Measurements from ENCODE around the gene SGSH.
"Not testable (repeated sequence)": the region's sequence is repeated elsewhere in the genome, so short reads cannot be mapped to it uniquely, and the experiment has no call there.

Gene SGSH

DNA sequence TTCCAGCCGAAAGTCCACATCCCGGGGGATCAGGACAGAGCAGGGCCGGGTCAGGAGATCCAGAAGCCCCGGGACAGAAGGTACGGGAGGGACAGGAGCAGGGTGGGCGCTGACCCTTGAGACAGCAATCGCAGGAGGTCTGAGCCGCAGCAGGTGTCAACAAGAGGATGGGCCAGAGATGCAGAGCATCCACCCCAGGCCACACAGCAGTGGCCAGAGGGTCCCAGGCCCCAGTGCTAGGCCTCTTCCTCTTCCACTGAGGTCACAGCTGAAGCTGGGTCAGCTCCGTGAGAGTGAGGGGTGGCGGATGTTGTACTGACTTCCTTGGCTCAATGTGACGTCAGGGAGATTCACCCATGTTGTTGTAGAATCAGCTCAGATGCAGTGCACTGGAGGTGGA, 31.8 kb upstream of the SGSH start:
- Histone ChIP-seq H3K9me3 (ENCODE audit: low read length) (no peaks in the 10 kb centered on the region), H3K9ac (ENCODE audit: low read length) (no peak overlapping the region), H3K4me1 (ENCODE audit: insufficient read depth, low read length) (no peaks in the 10 kb centered on the region), H3K36me3 (ENCODE audit: insufficient read depth, low read length) (no peaks in the 10 kb centered on the region), H3K27me3 (ENCODE audit: control insufficient read depth in 1 of 2, insufficient read depth in 2 of 2, low read length in 2 of 2) (no peaks in the 10 kb centered on the region), H3K27ac (ENCODE audit: low read depth, low read length) (no peak overlapping the region), H3K4me3 (ENCODE audit: low read depth in 1 of 2, low read length in 2 of 2) (no peak overlapping the region)

DNA sequence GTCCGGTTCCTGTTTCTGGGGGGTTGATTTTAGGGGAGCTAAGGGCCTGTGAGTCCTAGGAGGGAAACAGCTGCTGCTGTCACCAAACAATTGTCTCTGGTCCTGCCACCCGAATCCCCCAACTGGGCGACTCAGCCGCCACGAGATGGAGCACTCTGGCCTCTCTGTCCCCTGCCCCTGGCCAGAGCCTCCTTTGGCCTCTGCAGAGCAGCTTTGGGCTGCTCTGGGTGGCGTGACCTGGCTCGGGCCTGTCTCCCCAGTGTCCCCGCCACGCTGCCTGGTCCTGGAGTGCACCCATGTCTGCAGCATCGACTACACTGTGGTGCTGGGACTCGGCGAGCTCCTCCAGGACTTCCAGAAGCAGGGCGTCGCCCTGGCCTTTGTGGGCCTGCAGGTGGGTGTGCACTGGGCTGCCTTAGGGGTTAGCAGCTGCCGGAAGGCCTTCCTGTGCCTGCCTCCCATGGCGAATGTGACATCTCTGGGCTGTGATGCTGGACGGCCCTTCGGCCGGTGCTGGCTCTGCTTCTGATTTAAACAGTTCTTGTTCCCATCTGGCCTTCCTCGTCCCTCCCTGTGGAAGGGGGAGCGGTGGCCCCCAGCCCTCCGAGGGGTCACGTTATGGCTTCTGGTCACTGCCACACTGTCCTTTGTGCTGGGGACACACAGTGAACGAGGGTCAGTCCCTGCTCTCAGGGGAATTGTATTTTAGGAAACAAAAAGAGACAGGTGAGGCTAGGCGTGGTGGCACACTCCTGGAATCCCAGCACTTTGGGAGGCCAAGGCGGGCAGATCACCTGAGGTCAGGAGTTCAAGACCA, 29.0 kb upstream of the SGSH start:
- no peaks in the 10 kb centered on the region for H3K4me1 ChIP-seq (ENCODE audit: insufficient read depth, low read length)
- no peaks in the 10 kb centered on the region for H3K27me3 ChIP-seq (ENCODE audit: control insufficient read depth in 1 of 2, insufficient read depth in 2 of 2, low read length in 2 of 2)
- H3K9me3 ChIP-seq (ENCODE audit: low read length) = no peaks in the 10 kb centered on the region
- no peak overlapping the region for H3K4me3 ChIP-seq (ENCODE audit: low read depth in 1 of 2, low read length in 2 of 2)
- no peak overlapping the region for H3K27ac ChIP-seq (ENCODE audit: low read depth, low read length)
- H3K9ac ChIP-seq (ENCODE audit: low read length) = no peak overlapping the region
- H3K36me3 ChIP-seq (ENCODE audit: insufficient read depth, low read length) = peaks cover 13% of the 10 kb centered on the region

DNA sequence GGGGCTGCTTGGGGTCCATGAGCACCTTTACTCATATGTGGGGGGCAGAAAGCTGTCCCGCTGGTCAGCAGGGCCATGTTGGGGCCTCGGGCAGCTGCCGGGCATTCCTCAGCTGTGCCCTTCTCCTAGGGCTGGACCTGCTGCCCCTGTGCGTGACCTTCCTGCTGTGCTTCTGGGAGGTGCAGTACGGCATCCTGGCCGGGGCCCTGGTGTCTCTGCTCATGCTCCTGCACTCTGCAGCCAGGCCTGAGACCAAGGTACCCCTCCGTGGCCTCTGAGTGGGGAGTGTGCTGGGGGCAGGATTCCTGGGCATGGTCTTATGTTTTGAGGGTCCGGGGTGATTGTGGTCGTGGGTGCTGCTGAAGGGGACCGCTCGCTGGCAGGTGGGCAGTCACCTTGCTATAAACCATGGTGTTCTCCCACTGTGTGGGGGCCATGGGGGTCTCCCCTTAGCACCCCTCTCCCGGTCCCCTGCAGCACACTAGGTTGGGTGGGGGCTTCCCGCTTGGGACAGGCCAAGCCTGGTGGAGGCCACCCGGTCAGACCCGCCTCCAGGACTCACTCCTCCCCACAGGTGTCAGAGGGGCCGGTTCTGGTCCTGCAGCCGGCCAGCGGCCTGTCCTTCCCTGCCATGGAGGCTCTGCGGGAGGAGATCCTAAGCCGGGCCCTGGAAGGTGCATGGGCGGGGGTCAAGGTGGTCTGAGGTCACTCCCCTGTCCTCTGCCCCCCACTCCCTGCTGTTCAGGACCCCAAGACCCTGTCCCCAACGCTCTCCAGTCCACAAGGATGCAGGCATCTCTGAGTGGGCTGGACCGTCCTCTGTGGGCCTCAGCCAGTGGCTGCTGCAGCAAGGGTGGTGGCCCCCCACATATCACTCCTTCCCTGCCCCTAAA, 28.1 kb upstream of the SGSH start:
- H3K27ac ChIP-seq (ENCODE audit: low read depth, low read length) = no peak overlapping the region
- no peaks in the 10 kb centered on the region for H3K9me3 ChIP-seq (ENCODE audit: low read length)
- H3K4me3 ChIP-seq (ENCODE audit: low read depth in 1 of 2, low read length in 2 of 2) = no peak overlapping the region
- no peaks in the 10 kb centered on the region for H3K27me3 ChIP-seq (ENCODE audit: control insufficient read depth in 1 of 2, insufficient read depth in 2 of 2, low read length in 2 of 2)
- H3K9ac ChIP-seq (ENCODE audit: low read length) = no peak overlapping the region
- peaks cover 15% of the 10 kb centered on the region for H3K36me3 ChIP-seq (ENCODE audit: insufficient read depth, low read length)
- no peaks in the 10 kb centered on the region for H3K4me1 ChIP-seq (ENCODE audit: insufficient read depth, low read length)

DNA sequence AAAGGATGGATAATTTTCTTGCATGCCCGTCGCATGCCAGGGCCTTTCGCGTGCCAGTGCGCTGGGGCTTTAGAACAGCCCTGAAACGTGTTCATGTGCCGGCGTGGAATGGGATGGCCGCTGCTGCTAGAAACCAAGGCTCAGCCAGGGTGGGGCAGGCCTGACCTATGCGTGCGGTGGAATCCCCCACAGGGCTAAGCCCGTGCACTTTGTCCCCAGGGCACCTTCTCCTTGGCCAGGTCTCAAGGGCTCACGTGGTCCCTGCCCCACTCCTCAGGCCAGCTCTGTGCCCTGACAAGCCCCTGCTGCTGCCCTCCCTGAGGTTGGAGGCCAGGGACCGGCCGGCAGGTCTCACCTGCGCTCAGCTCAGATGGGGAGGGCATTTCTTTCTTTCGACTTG, 27.4 kb upstream of the SGSH start:
- Histone ChIP-seq H3K9ac (ENCODE audit: low read length) (no peak overlapping the region), H3K4me1 (ENCODE audit: insufficient read depth, low read length) (no peaks in the 10 kb centered on the region), H3K9me3 (ENCODE audit: low read length) (no peaks in the 10 kb centered on the region), H3K27ac (ENCODE audit: low read depth, low read length) (no peak overlapping the region), H3K36me3 (ENCODE audit: insufficient read depth, low read length) (peaks cover 15% of the 10 kb centered on the region), H3K4me3 (ENCODE audit: low read depth in 1 of 2, low read length in 2 of 2) (no peak overlapping the region), H3K27me3 (ENCODE audit: control insufficient read depth in 1 of 2, insufficient read depth in 2 of 2, low read length in 2 of 2) (no peaks in the 10 kb centered on the region)

DNA sequence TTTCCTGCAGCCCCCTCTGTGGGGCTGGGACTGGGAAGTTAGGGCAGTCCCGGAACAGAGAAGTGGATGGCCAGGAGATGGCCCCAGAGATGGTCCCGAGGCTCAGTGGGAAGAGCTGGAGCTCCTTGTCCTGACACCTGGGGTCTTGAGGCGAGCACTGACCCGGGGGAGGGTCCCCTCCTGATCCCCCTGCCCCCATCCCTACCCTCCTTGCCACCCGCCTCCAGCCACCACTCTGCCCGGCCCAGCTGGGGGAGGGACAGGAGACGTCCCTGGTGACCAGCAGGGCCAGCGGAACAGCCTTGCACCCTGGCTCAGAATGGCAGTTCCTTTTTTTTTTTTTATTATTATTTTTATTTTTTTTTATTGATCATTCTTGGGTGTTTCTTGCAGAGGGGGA, 26.6 kb upstream of the SGSH start:
- no peaks in the 10 kb centered on the region for H3K9me3 ChIP-seq (ENCODE audit: low read length)
- H3K36me3 ChIP-seq (ENCODE audit: insufficient read depth, low read length) = peaks cover 22% of the 10 kb centered on the region
- no peak overlapping the region for H3K9ac ChIP-seq (ENCODE audit: low read length)
- H3K4me1 ChIP-seq (ENCODE audit: insufficient read depth, low read length) = no peaks in the 10 kb centered on the region
- H3K4me3 ChIP-seq (ENCODE audit: low read depth in 1 of 2, low read length in 2 of 2) = no peak overlapping the region
- no peak overlapping the region for H3K27ac ChIP-seq (ENCODE audit: low read depth, low read length)
- no peaks in the 10 kb centered on the region for H3K27me3 ChIP-seq (ENCODE audit: control insufficient read depth in 1 of 2, insufficient read depth in 2 of 2, low read length in 2 of 2)

DNA sequence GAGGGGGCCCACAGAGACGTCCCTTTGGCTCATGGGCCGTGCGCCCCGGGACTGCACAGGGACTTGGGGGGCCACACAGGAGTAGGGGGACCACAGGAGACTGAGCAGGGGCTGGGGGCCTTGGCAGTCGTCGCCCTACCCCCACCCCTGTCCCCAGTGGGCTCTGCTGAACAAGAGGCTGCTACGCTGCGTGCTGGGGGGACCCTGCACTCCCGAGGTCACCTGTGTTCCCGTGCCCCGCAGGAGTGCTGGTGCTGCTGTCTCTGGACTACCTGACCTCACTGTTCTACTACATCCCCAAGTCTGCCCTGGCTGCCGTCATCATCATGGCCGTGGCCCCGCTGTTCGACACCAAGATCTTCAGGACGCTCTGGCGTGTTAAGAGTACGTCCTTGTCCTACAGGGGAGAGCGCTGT, 26.1 kb upstream of the SGSH start:
- H3K9me3 ChIP-seq (ENCODE audit: low read length) = no peaks in the 10 kb centered on the region
- no peak overlapping the region for H3K4me3 ChIP-seq (ENCODE audit: low read depth in 1 of 2, low read length in 2 of 2)
- H3K27me3 ChIP-seq (ENCODE audit: control insufficient read depth in 1 of 2, insufficient read depth in 2 of 2, low read length in 2 of 2) = no peaks in the 10 kb centered on the region
- H3K4me1 ChIP-seq (ENCODE audit: insufficient read depth, low read length) = no peaks in the 10 kb centered on the region
- peaks cover 27% of the 10 kb centered on the region for H3K36me3 ChIP-seq (ENCODE audit: insufficient read depth, low read length)
- no peak overlapping the region for H3K9ac ChIP-seq (ENCODE audit: low read length)
- H3K27ac ChIP-seq (ENCODE audit: low read depth, low read length) = no peak overlapping the region

DNA sequence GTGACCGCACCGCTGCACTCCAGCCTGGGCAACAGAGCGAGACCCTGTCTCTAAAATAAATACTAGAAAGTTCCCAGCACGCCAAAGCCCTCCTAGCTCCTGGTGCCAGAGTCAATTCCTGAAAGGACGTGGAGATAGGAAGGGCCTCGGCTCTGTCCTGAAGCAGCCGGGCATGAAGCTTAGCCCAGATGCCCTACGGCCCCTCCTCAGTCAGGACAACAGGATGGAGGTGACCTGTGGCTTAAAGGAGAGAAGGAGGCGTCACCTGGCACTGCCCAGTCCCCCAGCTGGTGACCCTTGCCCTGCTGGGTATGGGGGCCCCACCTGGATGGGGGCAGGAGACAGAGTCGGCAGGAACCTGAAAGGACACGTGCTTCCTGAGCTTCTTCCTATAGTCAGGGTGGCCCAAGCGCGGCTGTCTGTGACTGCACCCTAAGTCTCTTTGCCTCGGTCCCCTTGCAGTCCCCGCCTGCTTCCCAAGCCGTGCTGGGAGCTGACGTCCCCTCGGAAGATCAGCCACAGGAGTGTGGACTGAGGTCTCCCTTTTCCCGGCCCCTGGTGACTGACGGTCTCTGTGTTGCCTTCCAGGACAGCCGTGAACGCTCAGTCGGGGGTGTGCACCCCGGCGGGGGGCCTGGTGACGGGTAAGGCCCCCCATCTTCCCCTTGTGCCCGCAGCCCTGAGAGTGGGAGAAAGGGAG, 25.6 kb upstream of the SGSH start:
- H3K9ac ChIP-seq (ENCODE audit: low read length) = no peak overlapping the region
- H3K36me3 ChIP-seq (ENCODE audit: insufficient read depth, low read length) = peaks cover 30% of the 10 kb centered on the region
- H3K4me1 ChIP-seq (ENCODE audit: insufficient read depth, low read length) = no peaks in the 10 kb centered on the region
- no peaks in the 10 kb centered on the region for H3K27me3 ChIP-seq (ENCODE audit: control insufficient read depth in 1 of 2, insufficient read depth in 2 of 2, low read length in 2 of 2)
- no peak overlapping the region for H3K4me3 ChIP-seq (ENCODE audit: low read depth in 1 of 2, low read length in 2 of 2)
- no peaks in the 10 kb centered on the region for H3K9me3 ChIP-seq (ENCODE audit: low read length)
- no peak overlapping the region for H3K27ac ChIP-seq (ENCODE audit: low read depth, low read length)

DNA sequence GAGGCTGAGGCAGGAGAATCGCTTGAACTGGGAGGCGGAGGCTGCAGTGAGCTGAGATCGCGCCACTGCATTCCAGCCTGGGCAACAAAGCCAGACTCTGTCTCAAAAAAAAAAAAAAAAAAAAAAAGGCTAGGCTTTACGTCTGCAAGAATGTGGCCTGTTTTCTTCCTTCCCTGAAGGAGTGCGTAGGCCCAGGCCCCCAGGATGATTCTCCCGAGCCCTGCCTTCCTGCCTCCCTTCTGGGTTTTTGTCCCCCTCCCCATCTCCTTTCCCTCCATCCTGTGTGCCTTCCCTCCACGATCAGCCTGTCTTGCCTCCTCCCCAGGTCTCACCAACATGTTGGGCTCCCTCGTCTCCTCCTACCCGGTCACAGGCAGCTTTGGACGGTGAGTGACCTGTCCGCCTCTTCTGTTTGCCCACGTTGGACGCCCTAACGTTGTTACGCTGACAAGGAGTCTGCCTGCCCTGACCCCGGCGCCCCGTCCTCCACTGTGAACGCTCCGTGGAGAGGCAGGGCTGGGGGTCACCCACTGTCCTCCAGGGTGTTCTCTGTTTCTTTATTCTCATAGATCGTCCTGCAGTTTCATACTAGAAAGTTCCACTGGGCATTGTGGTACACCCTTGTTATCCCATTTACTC, 24.9 kb upstream of the SGSH start:
- Histone ChIP-seq H3K27me3 (ENCODE audit: control insufficient read depth in 1 of 2, insufficient read depth in 2 of 2, low read length in 2 of 2) (no peaks in the 10 kb centered on the region), H3K4me3 (ENCODE audit: low read depth in 1 of 2, low read length in 2 of 2) (no peak overlapping the region), H3K36me3 (ENCODE audit: insufficient read depth, low read length) (peaks cover 30% of the 10 kb centered on the region), H3K9ac (ENCODE audit: low read length) (no peak overlapping the region), H3K4me1 (ENCODE audit: insufficient read depth, low read length) (no peaks in the 10 kb centered on the region), H3K27ac (ENCODE audit: low read depth, low read length) (no peak overlapping the region), H3K9me3 (ENCODE audit: low read length) (no peaks in the 10 kb centered on the region)

DNA sequence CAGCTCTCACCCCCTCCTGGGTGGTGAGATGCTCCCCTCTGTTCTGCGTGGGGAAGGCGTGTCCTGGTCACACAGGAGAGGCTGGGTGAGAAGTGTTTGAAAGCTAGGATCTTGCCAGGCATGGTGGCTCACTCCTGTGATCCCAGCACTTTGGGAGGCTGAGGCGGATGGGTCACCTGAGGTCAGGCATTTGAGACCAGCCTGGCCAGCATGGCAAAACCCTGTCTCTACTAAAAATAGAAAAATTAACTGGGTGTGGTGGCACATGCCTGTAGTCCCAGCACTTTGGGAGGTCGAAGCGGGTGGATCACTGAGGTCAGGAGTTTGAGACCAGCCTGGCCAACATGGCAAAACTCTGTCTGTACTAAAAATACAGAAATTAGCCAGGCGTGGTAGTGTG, 24.3 kb upstream of the SGSH start:
- H3K4me1 ChIP-seq (ENCODE audit: insufficient read depth, low read length) = not testable (repeated sequence)

DNA sequence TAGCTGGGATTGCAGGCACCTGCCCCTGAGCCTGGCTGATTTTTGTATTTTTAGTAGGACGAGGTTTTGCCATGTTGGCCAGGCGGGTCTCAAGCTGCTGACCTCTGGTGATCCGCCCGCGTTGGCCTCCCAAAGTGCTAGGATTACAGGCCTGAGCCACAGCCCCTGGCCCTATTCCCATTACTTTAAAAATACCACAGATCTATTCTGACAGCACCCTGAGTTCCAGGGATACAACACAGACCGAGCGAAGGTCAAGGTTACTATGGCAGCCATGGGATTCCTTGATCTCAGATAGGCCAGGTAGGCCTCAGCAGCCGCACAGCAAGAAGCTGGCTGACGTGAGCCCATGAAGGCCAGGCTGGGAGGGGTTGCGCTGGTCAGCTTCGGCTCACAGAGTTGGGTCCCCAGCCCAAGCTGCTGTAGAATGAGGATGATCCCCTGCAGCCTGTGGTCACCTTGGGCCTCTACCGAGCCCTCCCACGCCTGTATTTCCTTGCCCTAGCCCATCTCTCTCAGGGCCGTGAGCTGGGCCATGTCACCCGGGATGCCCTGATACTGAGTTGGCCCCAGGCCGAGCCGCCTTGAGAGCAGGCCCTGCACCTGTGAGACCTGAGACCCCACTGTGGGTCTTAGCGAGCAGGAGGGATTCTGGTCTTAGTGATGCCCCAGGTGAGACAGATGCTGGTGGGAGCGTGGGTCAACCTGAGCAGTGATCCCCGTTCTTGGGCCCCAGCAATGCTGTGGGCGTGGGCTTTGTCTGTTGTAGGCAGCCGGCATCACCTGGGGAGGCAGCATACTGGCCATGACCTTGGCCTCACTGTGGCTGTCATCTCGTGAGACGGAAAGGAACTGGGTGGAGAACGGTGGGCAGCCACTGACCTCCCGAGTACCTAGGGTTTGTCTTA, 23.6 kb upstream of the SGSH start:
- Histone ChIP-seq H3K9me3 (ENCODE audit: low read length) (no peaks in the 10 kb centered on the region), H3K4me1 (ENCODE audit: insufficient read depth, low read length) (no peaks in the 10 kb centered on the region), H3K36me3 (ENCODE audit: insufficient read depth, low read length) (peaks cover 30% of the 10 kb centered on the region), H3K27me3 (ENCODE audit: control insufficient read depth in 1 of 2, insufficient read depth in 2 of 2, low read length in 2 of 2) (no peaks in the 10 kb centered on the region), H3K27ac (ENCODE audit: low read depth, low read length) (no peak overlapping the region), H3K9ac (ENCODE audit: low read length) (no peak overlapping the region), H3K4me3 (ENCODE audit: low read depth in 1 of 2, low read length in 2 of 2) (no peak overlapping the region)

More for the DNA sequence above, 24.3 kb upstream of the SGSH start:
- H3K27ac ChIP-seq (ENCODE audit: low read depth, low read length); H3K9ac ChIP-seq (ENCODE audit: low read length); H3K9me3 ChIP-seq (ENCODE audit: low read length); H3K27me3 ChIP-seq (ENCODE audit: control insufficient read depth in 1 of 2, insufficient read depth in 2 of 2, low read length in 2 of 2); H3K4me3 ChIP-seq (ENCODE audit: low read depth in 1 of 2, low read length in 2 of 2): not testable (repeated sequence)
- peaks cover 30% of the 10 kb centered on the region for H3K36me3 ChIP-seq (ENCODE audit: insufficient read depth, low read length)
